GM12878 (cell line): ENCODE results near the gene SH3BGRL2. TPM values are rescaled to one million over a fixed set of nuclear protein-coding genes. Genes with fewer than 3 reads are reported as not detected.
A peak's percentile ranks its signal among the peaks of the same experiment; 100 is the strongest.

Experiments
- ATAC-seq: fragments of 200-7000 bp; cut with Tn5 transposase; 3 replicates; pipeline ENCODE4 v1.9.1; 2020; ENCODE audit warnings: mild to moderate bottlenecking, moderate library complexity
- BruUV-seq: library from RNA; stranded (reverse); fragments of 400-500 nt; replicated peaks from 2 replicates; lab custom pipeline; 2021; lab: Mats Ljungman, UMichigan
- CTCF ChIA-PET: fragments of 300-600 bp; sonication (Branson Sonifier 250); formaldehyde crosslinking; extraction: SDS; loops from one replicate; lab custom pipeline; 2021; ENCODE audit warnings: inconsistent platforms; lab: Yijun Ruan, JAX
- POLR2A ChIA-PET: fragments of 350-600 bp; formaldehyde crosslinking; extraction: SDS; loops from one replicate; lab custom pipeline; 2021; ENCODE audit warnings: inconsistent platforms; lab: Charles Lee
- RAD21 ChIA-PET: fragments of 300-600 bp; sonication (Branson Sonifier 250); formaldehyde crosslinking; loops from one replicate; lab custom pipeline; 2023; ENCODE audit warnings: antibody characterized with exemption; ENCODE audit not compliant: unreplicated experiment; lab: Charles Lee
- SMC1A ChIA-PET: fragments of 300-600 bp; sonication (Branson Sonifier 250); formaldehyde crosslinking; loops from one replicate; lab custom pipeline; 2023; ENCODE audit not compliant: unreplicated experiment, uncharacterized antibody; lab: Charles Lee
- DNase-seq: peaks from one replicate; pipeline ENCODE4 v3.0.0-alpha.2; 2011; ENCODE audit warnings: low read depth, low spot score
- FAIRE-seq: peaks from 3 replicates; lab custom pipeline; 2011; peaks lifted over from hg19 to GRCh38; lab: Jason Lieb, UNC
- H2AFZ ChIP-seq: 2 replicates; pipeline ENCODE4 v1.6.0; 2011; ENCODE audit warnings: low read depth, low read length, control low read depth; ENCODE audit not compliant: control insufficient read depth
- H3K27ac ChIP-seq: 2 replicates; pipeline ENCODE4 v1.5.1; 2011; ENCODE audit warnings: control low read depth; ENCODE audit not compliant: control insufficient read depth, insufficient read depth
- H3K27me3 ChIP-seq, 2 experiments: replicated peaks in 1 of 2; 2 replicates each; pipeline versions ENCODE4 v1.6.0 to v1.6.1; 2011; ENCODE audit warnings: low read length in 1 of 2; ENCODE audit not compliant: control insufficient read depth in 2 of 2, insufficient read depth in 2 of 2
- H3K36me3 ChIP-seq, 2 experiments: 2 replicates each; pipeline ENCODE4 v1.5.1; 2011; ENCODE audit warnings: low read length in 1 of 2; ENCODE audit not compliant: control insufficient read depth in 2 of 2, insufficient read depth in 2 of 2
- H3K4me1 ChIP-seq: 2 replicates; pipeline ENCODE4 v1.6.1; 2011; ENCODE audit warnings: mild to moderate bottlenecking, low read length, moderate library complexity, mixed read lengths; ENCODE audit not compliant: control insufficient read depth, insufficient read depth
- H3K4me2 ChIP-seq: 2 replicates; pipeline ENCODE4 v1.6.0; 2011; ENCODE audit warnings: control low read depth; ENCODE audit not compliant: control insufficient read depth, insufficient read depth
- H3K4me3 ChIP-seq: fragments of 200-600 bp; sonication (generic); 2 replicates; pipeline ENCODE4 v1.5.1; 2016
- H3K79me2 ChIP-seq: 2 replicates; pipeline ENCODE4 v1.6.0; 2011; ENCODE audit warnings: low read length; ENCODE audit not compliant: control insufficient read depth, insufficient read depth
- H3K9ac ChIP-seq: 2 replicates; pipeline ENCODE4 v1.8.0; 2011; ENCODE audit warnings: low read length, control low read depth, mixed read lengths; ENCODE audit not compliant: control insufficient read depth, insufficient read depth
- H3K9me3 ChIP-seq: replicated peaks from 3 replicates; pipeline ENCODE4 v1.5.1; 2011; ENCODE audit warnings: mild to moderate bottlenecking, low read length; ENCODE audit not compliant: control insufficient read depth, insufficient read depth
- H4K20me1 ChIP-seq: 2 replicates; pipeline ENCODE4 v1.6.0; 2011; ENCODE audit not compliant: control insufficient read depth, insufficient read depth
- ESRRA ChIP-seq: IDR thresholded peaks from 2 replicates; pipeline ENCODE4 v1.6.1; 2012; ENCODE audit warnings: mild to moderate bottlenecking, low read length, improper control_type of control experiment
- NFYA ChIP-seq: IDR thresholded peaks from 2 replicates; pipeline ENCODE4 v1.6.1; 2011; ENCODE audit warnings: low read depth, mild to moderate bottlenecking, low read length, improper control_type of control experiment, borderline replicate concordance
- NFYB ChIP-seq: IDR thresholded peaks from 2 replicates; pipeline ENCODE4 v1.6.1; 2011; ENCODE audit warnings: low read depth, mild to moderate bottlenecking, low read length, improper control_type of control experiment, moderate library complexity; ENCODE audit not compliant: insufficient read depth
- RAD21 ChIP-seq: IDR thresholded peaks from 2 replicates; pipeline ENCODE4 v1.6.1; 2011; ENCODE audit warnings: mild to moderate bottlenecking, low read depth, low read length, moderate library complexity; ENCODE audit not compliant: insufficient read depth
- RELA ChIP-seq: fragments of 450-650 bp; IDR thresholded peaks from 2 replicates; pipeline ENCODE4 v1.8.0; 2014; ENCODE audit warnings: borderline replicate concordance; ENCODE audit not compliant: partially characterized antibody
- RUNX3 ChIP-seq: IDR thresholded peaks from 2 replicates; pipeline ENCODE4 v1.6.1; 2012; ENCODE audit warnings: low read length, inconsistent platforms
- SMC3 ChIP-seq: IDR thresholded peaks from 2 replicates; pipeline ENCODE4 v1.6.1; 2011; ENCODE audit warnings: low read length, improper control_type of control experiment, borderline replicate concordance
- SP1 ChIP-seq: IDR thresholded peaks from one replicate; pipeline ENCODE4 v1.6.1; 2011; ENCODE audit warnings: low read depth, low read length
- YY1 ChIP-seq: IDR thresholded peaks from 2 replicates; pipeline ENCODE4 v1.6.1; 2011; ENCODE audit warnings: low read depth, mild to moderate bottlenecking, low read length
- WGBS: methylation state at CpG from one replicate; pipeline ENCODE4 v1.1.6; 2016; ENCODE audit warnings: low lambda C conversion rate; ENCODE audit not compliant: insufficient replicate concordance, insufficient coverage; ENCODE audit errors: missing lambda C conversion rate; 5-methylcytosine and 5-hydroxymethylcytosine counted together
- in situ Hi-C: fragments of 300-500 bp; cut with MboI; formaldehyde crosslinking; loops from 9 replicates; pipeline ENCODE4 v1.14.3; 2018; ENCODE audit warnings: mixed read lengths
- intact Hi-C: fragments of 100-400 bp; cut with micrococcal nuclease; formaldehyde crosslinking; loops from one replicate; pipeline ENCODE4 v1.14.2; 2022; ENCODE audit not compliant: unreplicated experiment
- polyA plus RNA-seq, 11 experiments: library from polyadenylated mRNA; depleted of rRNA in 4 of 11; unstranded in 6 of 11; stranded (reverse) in 5 of 11; fragments of >200 nt; fragmentation: Nextera tagmentation in 4 of 11; fragmentation: Illumina TruSeq in 1 of 11; extraction: Ambion mirVana in 4 of 11; extraction: Trizol in 1 of 11; gene quantifications; 1 replicate in 1 of 11; 2 replicates in 10 of 11; pipeline versions ENCODE4 v1.2.1 to v1.2.3, GENCODE V29; 2011 to 2016; ENCODE audit warnings: inconsistent platforms in 2 of 11, missing spikeins in 2 of 11, low read depth in 1 of 11
- total RNA-seq, 4 experiments: library from RNA; depleted of rRNA in 3 of 4; stranded (reverse); fragments of >200 nt in 3 of 4; fragmentation: Illumina TruSeq in 1 of 4; extraction: Trizol in 1 of 4; gene quantifications; 2 replicates each; pipeline versions ENCODE4 v1.2.1 to v1.2.3, GENCODE V29; 2013 to 2021
- TF ChIP-seq, protein P1 (sequence below): IDR thresholded peaks from 2 replicates; pipeline ENCODE4 v1.6.1; 2011; ENCODE audit warnings: borderline replicate concordance, low read depth, mild to moderate bottlenecking, moderate library complexity, low read length; ENCODE audit not compliant: insufficient read depth, poor library complexity, severe bottlenecking
- TF ChIP-seq, protein P2 (sequence below), 3 experiments: IDR thresholded peaks in 2 of 3; conservative IDR thresholded peaks in 1 of 3; 2 replicates each; pipeline ENCODE4 v1.5.1; 2011; ENCODE audit warnings: low read depth in 3 of 3, low read length in 3 of 3, mild to moderate bottlenecking in 3 of 3, control low read depth in 2 of 3, moderate library complexity in 2 of 3, inconsistent platforms in 1 of 3, mixed read lengths in 1 of 3; ENCODE audit not compliant: control insufficient read depth in 2 of 3, insufficient read depth in 1 of 3; ENCODE audit errors: extremely low read depth in 1 of 3

Gene SH3BGRL2
- total and polyA plus RNA-seq, 10 of the 15 experiments (the other 5 are each of a cell fraction or from before 2014, with no cell fraction given): 0.03 to 0.37 (median 0.21) TPM

DNA sequence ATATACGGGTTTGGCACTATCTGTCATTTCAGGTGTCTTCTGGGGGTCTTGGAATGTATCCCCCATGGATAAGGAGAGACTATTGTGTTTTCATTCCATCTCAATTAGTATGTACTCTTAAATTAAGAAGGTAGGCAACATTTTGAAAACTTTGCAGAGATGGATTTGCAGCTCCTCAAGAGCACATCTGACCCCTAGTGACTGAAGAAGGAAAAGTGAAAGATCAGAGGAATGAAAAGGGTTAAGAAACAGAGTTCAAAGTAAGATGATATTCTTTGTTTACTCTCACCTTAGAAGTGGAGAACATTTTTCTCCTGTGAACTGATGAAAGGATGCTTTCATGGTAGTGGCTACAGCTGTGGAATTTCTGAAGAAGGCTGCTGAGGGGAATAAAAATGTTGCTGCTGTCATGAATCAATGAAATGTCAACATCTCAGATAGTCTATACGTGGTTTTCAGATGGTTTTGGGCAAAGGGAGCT, 41.5 kb downstream of the SH3BGRL2 start:
- no TSS peak for BruUV-seq
- TF ChIP-seq RAD21 (peak; percentile 77), ESRRA (no peak), NFYB (no peak), SMC3 (peak; percentile 57; the same call in 1 of the 2 replicates), YY1 (no peak), SP1 (no peak), RUNX3 (no peak), NFYA (no peak), RELA (no peak)
- TF ChIP-seq, protein P1, sequence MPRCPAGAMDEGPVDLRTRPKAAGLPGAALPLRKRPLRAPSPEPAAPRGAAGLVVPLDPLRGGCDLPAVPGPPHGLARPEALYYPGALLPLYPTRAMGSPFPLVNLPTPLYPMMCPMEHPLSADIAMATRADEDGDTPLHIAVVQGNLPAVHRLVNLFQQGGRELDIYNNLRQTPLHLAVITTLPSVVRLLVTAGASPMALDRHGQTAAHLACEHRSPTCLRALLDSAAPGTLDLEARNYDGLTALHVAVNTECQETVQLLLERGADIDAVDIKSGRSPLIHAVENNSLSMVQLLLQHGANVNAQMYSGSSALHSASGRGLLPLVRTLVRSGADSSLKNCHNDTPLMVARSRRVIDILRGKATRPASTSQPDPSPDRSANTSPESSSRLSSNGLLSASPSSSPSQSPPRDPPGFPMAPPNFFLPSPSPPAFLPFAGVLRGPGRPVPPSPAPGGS: no peak
- TF ChIP-seq, protein P2, sequence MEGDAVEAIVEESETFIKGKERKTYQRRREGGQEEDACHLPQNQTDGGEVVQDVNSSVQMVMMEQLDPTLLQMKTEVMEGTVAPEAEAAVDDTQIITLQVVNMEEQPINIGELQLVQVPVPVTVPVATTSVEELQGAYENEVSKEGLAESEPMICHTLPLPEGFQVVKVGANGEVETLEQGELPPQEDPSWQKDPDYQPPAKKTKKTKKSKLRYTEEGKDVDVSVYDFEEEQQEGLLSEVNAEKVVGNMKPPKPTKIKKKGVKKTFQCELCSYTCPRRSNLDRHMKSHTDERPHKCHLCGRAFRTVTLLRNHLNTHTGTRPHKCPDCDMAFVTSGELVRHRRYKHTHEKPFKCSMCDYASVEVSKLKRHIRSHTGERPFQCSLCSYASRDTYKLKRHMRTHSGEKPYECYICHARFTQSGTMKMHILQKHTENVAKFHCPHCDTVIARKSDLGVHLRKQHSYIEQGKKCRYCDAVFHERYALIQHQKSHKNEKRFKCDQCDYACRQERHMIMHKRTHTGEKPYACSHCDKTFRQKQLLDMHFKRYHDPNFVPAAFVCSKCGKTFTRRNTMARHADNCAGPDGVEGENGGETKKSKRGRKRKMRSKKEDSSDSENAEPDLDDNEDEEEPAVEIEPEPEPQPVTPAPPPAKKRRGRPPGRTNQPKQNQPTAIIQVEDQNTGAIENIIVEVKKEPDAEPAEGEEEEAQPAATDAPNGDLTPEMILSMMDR (IDR thresholded peaks at IDR 0.05 in 2 of 3, conservative IDR thresholded peaks at IDR 0.05 in 1 of 3; ENCODE audit: control insufficient read depth in 2 of 3, extremely low read depth in 1 of 3, insufficient read depth in 1 of 3, low read depth in 3 of 3, low read length in 3 of 3): peak; percentile 27 to 55 (median 52); a peak in 5 of 6 replicates
- CTCF ChIA-PET: interaction anchor here (0.7 to 2.2 kb wide), 7 partner anchors 11 to 141 kb away, joined by 3 to 12 read pairs (median 5); no protein-coding TSS in a partner anchor
- RAD21 ChIA-PET: interaction anchor here (1.2 to 1.8 kb wide), 3 partner anchors 42 to 128 kb away, joined by 3 to 4 read pairs (median 4); no protein-coding TSS in a partner anchor
- Histone ChIP-seq H3K9me3 (no peaks in the 10 kb centered on the region), H3K4me3 (no peak overlapping the region), H3K36me3 (no peaks in the 10 kb centered on the region), H2AFZ (no peak overlapping the region), H3K4me1 (no peaks in the 10 kb centered on the region), H3K79me2 (no peaks in the 10 kb centered on the region), H3K9ac (no peak overlapping the region), H3K27me3 (no peaks in the 10 kb centered on the region), H3K4me2 (no peak overlapping the region), H3K27ac (no peak overlapping the region), H4K20me1 (no peaks in the 10 kb centered on the region)
- intact Hi-C loops: loop anchor here (1.0 kb wide), 1 partner anchor 102 kb away; no protein-coding TSS in a partner anchor
- DNase-seq: no peak
- ATAC-seq: peak; percentile 69
- in situ Hi-C loops: no loop called here
- 2% methylated on average over 2 of the region's 2 CpGs for WGBS
- SMC1A ChIA-PET: interaction anchor here (1.0 to 3.0 kb wide), 4 partner anchors 27 to 128 kb away, joined by 3 to 9 read pairs (median 4); no protein-coding TSS in a partner anchor
- POLR2A ChIA-PET: no interaction called here
- FAIRE-seq: no peak
